ENCODE data around the gene JOSD1. TPM values are rescaled to one million over a fixed set of nuclear protein-coding genes. Genes with fewer than 3 reads are reported as not detected.

Gene JOSD1
- total and polyA plus RNA-seq, 4 donors = 3.4 to 20.6 (median 14.7) TPM

- DNase-seq (ENCODE audit: low spot score) = no peak
- WGBS = 84% methylated on average over 5 of the region's 5 CpGs
- TF ChIP-seq MAX (IDR thresholded peaks at IDR 0.05) (no peak), FOXA1 (IDR thresholded peaks at IDR 0.05) (no peak), TAF1 (conservative IDR thresholded peaks at IDR 0.05) (no peak), NR2F2 (IDR thresholded peaks at IDR 0.05) (no peak), YY1 (IDR thresholded peaks at IDR 0.05) (no peak), HNF4A (conservative IDR thresholded peaks at IDR 0.05) (no peak), SP1 (IDR thresholded peaks at IDR 0.05) (no peak), EGR1 (IDR thresholded peaks at IDR 0.05; ENCODE audit: low read depth in 2 of 2) (no peak), HNF4G (IDR thresholded peaks at IDR 0.05) (no peak), CTCF (IDR thresholded peaks at IDR 0.05; ENCODE audit: low read depth, low read length, missing input control) (no peak), GABPA (IDR thresholded peaks at IDR 0.05 in 1 of 2, conservative IDR thresholded peaks at IDR 0.05 in 1 of 2) (no peak), JUND (IDR thresholded peaks at IDR 0.05) (no peak), FOXA2 (IDR thresholded peaks at IDR 0.05) (no peak), RAD21 (IDR thresholded peaks at IDR 0.05) (no peak), RXRA (IDR thresholded peaks at IDR 0.05) (no peak), ZBTB33 (IDR thresholded peaks at IDR 0.05) (no peak)
- TF ChIP-seq, protein P1, sequence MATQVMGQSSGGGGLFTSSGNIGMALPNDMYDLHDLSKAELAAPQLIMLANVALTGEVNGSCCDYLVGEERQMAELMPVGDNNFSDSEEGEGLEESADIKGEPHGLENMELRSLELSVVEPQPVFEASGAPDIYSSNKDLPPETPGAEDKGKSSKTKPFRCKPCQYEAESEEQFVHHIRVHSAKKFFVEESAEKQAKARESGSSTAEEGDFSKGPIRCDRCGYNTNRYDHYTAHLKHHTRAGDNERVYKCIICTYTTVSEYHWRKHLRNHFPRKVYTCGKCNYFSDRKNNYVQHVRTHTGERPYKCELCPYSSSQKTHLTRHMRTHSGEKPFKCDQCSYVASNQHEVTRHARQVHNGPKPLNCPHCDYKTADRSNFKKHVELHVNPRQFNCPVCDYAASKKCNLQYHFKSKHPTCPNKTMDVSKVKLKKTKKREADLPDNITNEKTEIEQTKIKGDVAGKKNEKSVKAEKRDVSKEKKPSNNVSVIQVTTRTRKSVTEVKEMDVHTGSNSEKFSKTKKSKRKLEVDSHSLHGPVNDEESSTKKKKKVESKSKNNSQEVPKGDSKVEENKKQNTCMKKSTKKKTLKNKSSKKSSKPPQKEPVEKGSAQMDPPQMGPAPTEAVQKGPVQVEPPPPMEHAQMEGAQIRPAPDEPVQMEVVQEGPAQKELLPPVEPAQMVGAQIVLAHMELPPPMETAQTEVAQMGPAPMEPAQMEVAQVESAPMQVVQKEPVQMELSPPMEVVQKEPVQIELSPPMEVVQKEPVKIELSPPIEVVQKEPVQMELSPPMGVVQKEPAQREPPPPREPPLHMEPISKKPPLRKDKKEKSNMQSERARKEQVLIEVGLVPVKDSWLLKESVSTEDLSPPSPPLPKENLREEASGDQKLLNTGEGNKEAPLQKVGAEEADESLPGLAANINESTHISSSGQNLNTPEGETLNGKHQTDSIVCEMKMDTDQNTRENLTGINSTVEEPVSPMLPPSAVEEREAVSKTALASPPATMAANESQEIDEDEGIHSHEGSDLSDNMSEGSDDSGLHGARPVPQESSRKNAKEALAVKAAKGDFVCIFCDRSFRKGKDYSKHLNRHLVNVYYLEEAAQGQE (IDR thresholded peaks at IDR 0.05) = no peak
- TF ChIP-seq, protein P2, sequence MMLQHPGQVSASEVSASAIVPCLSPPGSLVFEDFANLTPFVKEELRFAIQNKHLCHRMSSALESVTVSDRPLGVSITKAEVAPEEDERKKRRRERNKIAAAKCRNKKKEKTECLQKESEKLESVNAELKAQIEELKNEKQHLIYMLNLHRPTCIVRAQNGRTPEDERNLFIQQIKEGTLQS (IDR thresholded peaks at IDR 0.05) = no peak
- Histone ChIP-seq H3K27me3 (ENCODE audit: control insufficient read depth in 4 of 4, insufficient read depth in 4 of 4, low read length in 3 of 4) (no peaks in the 10 kb centered on the region), H3K4me3 (ENCODE audit: low read depth in 1 of 3, low read length in 3 of 3) (no peak overlapping the region), H3K4me1 (ENCODE audit: control insufficient read depth in 4 of 4, insufficient read depth in 4 of 4, low read length in 3 of 4) (no peaks in the 10 kb centered on the region), H3K36me3 (ENCODE audit: control insufficient read depth in 4 of 4, insufficient read depth in 3 of 4, low read depth in 1 of 4, low read length in 3 of 4) (no peaks in the 10 kb centered on the region), H3K9ac (ENCODE audit: low read depth in 1 of 2, low read length in 2 of 2) (no peak overlapping the region), H3K9me3 (ENCODE audit: control insufficient read depth in 4 of 4, low read length in 3 of 4) (no peaks in the 10 kb centered on the region), H3K27ac (ENCODE audit: low read depth in 1 of 2, low read length in 2 of 2) (no peak overlapping the region)
Measured at GRCh38 chr22:38649841-38650522, 50.8 kb downstream of the JOSD1 start.

Data from liver (tissue), 9 donors.